Glomerular visceral epithelial cell (primary cell): ENCODE measurements around the gene CALHM2.

Source experiments
- DNase-seq: peaks from one replicate; pipeline ENCODE4 v3.0.0-alpha.2; 2016; ENCODE audit errors: extremely low spot score

CALHM2 gene

DNA sequence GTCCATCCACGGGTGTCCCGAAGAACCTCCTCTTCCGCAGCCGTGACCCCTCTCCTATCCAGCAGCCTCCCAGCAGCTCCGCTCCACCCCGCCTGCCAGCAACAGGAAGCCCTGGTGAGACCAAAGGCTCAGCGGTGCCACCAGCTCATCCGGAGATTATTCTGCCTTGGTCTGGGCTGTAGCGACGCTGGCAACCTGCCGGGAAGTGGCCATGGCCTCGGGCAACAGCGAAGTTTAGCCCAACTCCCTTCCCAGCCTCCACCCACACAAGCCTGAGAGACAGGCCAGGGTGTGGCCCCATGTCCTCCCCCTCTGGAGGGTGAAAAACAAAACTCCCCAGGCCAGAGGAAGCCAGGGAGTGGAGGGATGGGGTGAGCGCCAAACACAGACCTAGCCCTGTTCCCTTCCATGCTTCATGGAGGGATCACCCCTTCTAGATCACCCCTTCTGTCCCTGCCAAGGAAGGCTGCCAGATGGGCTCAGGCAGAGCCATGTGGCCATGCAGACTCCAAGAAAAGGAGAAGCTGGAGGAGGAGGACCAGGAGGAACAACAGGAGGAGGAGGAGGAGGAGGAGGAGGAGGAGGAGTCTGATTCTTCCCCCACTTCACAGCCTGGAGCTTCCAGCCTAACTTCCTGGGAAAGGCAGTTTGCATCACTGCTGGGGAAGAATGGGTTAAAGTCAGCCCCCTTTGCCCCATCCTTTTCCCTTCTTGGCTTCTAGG lies 918 bp downstream of the CALHM2 start:
- DNase-seq: no peak

DNA sequence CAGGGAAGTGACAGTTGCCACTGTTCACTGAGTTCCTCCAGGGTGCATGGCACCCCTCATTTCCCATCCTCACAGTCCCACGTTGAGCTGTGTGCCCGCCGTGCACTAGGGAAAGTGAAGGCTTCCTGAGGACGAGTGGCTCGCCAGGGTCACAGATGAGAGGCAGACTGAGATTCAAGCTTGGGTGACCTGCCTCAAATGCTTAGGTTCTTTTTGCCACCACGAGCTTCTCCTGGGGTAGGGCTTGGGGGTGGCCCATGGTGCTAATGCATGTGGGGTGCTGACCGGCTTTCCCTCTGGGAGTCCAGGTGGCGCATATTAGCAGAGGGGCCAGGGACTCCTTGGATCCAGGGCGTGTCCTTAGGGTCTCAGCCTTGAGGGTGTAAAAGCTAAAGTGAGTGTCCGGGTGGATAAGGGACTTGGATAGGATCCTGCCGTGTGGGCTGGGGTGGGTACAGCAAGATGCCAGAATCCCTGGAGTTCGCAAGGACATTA lies 1.9 kb downstream of the CALHM2 start:
- DNase-seq: no peak

DNA sequence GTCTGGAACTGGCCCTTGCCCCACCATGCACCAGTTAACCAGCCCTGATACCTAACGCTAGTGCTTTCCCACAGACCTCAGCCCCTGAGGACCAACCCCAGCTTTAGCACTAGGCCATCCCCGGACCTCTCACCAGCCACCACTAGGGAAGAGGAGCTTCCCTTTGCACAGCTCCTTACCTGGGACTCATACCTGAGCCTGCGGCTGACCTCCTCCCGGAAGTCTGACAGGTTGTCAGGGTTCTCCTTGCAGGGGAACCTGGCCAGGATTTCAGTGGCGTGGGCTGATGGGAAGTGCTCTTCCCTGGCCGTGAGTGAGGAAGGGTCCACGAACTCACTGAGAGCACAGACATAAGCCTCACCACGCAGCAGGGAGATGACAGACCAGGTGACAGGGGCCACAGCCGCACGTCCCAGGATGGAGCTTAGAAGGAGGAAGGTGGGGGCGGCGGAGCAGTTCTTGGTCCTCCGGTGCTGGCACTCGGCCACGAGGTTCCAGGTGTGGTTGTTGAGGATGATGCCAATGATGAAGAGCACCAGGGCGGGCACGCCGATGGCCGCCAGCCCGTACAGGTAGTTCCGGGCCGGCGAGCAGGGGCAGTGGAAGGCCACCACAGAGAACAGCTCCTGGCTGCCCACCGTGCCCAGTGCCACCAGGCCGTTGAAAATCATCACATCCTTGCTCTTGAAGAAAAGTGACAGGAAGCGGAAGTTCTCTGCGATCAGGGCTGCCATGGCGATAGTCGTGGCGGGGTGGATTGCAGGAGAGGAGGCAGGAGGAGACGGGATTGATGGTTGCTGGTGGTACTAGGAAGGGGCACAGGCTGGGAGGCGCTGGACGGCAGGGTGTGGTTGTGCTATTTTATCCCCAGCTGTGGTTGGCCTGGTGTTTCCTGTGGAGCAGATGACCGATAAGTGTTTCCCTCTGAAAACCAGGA lies 2.7 kb downstream of the CALHM2 start:
- no peak for DNase-seq

DNA sequence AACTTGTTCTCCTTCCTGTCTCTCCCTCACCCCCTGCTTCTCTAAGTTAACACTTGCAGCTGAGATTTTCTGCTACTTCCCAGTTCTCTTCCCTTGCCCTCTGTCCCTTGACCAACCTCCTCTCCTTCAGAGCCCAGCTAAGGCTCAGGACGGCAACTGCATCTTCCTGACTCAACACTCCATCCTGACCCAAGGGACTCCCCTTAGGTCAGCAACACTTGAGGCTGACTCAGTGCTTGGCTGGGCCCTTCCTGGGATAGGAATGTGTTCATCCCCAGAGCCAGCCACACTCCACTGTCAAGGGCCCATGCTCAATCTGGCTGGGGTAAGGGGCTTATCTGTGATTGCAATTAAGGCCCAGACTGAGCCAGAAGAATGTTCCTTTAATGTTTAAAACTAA lies 3.4 kb downstream of the CALHM2 start:
- peak; percentile 34 for DNase-seq

DNA sequence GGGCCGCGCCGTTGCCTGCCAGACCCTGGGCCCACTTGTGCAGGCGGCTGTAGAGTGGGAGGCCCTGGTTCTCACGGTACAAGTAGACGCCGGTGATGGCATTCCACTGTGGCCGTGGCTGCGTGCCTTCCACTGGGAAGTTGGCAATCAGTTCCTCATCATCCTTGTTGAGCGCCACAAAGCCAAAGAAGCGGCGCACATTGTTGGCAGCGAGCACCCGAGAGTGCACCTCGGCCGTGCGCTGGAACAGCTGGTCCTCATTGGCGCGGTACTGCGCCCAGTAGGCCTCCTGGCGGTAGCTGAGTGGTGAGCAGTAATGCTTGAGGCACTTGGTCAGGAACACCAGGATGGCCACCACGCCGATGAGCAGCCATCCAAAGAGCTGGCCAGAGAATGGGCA lies 5.0 kb downstream of the CALHM2 start:
- DNase-seq: no peak

DNA sequence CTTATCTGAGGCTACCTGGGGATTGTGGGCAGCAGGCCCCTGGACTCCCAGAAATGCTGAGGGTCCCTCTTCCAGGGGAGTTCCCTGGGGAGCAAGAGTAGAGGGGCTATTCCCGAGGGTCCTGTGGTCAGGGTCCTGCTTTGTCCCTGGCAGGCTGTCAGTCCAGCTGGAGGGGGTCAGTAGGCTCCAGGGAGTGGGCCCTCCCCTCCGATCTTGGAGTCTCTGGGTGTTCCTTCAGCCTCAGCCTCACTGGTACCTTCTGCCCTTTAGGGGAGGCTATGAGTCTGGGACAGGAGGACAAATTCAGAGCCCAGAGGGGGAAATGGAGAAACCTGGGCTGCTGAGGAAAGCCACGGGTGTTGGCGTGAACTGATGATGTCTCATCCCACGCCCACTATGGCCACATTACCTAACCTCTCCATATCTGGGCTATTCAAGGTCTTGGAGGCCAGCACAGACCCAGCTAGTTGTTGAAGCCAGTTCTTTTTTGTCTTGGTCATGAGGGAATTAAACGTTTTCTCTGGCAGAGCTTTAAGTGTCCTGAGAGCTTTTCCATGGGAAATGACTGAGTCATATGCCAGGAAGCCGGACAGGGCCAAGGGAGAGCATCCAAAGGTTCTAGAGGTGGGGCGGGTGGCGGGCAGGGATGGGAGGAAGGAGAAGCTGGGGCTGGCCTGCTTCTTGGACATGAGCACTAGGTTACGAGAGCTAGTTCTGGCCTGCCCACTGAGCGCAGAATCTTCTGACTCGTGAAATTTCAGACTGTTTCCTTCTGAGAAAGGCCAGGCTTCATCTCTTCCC lies 6.2 kb downstream of the CALHM2 start:
- DNase-seq: no peak

DNA sequence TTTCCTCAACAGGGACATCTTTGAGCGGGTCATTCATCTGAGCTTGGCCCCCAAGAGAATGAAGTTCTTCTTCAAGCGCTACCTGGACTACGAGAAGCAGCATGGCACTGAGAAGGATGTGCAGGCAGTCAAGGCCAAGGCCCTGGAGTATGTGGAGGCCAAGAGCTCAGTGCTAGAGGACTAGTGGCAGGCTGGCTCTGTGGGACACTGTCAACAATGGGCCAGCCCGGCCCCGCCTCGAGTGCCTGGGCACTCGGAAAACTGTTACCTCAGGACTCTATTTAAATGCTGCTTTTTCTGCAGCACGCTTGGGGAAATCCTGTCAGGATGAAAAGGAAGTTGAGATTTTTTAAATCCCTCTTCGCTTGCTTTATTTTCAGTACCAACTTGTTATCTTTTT lies 6.8 kb downstream of the CALHM2 start:
- DNase-seq: no peak

DNA sequence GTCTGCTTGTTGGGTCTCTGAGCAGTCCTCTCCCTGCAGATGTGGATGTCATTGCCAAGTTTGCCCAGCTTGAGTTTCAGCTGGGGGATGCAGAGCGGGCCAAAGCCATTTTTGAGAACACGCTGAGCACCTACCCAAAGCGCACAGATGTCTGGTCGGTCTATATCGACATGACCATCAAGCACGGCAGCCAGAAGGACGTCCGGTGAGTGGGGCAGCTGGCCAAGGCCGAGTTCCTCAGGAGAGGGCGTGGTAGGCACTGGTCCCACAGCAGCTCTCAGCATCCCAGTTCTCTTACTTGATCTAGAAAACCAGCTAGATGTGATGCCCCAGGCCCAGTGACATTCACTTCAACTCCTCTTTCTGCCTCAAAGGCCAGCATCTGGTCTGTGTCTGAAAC lies 7.7 kb downstream of the CALHM2 start:
- DNase-seq: no peak

DNA sequence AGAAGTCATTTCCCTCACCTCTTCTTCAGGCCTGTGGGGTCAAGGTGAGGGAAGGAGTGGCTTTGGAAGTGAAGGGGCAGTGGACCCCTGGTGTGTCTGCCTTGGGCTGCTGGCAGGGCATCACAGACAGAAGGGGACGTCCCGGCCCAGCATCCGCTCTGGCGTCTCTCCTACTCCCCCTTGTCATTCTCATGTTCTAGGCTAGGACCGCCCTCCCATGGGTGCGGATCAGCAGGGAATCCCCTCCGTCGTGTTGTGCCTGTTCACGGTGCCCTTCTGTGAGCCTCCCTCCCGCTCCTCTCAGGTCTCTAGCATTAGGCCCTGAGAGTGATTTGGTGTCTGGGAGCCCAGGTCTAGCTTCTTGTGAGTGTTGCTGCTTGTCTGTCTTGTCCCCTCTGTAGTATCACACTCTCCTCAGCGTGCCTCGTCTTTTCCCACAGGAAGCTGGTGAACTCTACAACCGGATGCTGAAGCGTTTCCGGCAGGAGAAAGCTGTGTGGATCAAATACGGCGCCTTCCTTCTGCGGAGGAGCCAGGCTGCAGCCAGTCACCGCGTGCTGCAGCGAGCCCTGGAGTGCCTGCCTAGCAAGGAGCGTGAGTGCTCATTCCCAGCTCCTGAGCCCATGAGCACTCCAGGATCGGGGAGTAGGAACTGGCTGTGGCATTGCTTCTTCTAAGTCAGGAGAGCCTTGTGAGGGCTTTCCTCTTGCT lies 8.5 kb downstream of the CALHM2 start:
- DNase-seq: no peak

DNA sequence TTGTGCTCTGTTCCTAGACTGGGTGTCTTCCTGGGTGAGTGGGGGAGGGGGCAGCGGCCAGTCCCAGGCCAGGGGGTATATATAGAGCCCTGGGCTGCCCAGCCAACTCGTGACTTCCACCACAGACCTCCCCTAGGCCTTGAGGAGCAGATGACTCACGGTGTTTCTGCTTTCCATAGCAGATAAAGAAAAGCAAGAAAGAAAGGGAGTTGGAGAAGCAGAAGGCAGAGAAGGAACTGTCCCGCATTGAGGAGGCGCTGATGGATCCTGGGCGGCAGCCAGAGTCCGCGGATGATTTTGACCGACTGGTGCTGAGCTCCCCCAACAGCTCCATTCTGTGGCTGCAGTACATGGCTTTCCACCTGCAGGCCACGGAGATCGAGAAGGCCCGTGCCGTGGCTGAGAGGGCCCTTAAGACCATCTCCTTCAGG lies 10.1 kb downstream of the CALHM2 start:
- DNase-seq: peak; percentile 55

DNA sequence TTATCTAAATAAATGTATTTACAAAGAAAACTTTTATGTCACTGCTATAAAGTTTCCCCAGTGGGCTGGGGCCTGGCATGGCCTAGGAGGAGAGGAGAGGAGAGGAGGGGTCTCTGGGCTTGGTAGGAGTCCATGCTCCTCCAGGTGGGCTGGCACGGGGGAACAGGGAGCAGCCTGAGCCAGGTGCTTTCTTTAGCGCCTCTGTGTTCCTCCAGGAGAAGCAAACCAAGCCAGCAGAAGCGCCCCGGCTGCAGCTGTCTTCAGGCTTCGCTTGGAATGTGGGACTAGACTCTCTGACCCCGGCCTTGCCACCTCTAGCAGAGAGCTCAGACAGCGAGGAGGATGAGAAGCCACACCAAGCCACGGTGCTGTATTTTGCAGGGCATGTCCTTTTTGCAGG lies 10.6 kb downstream of the CALHM2 start:
- no peak for DNase-seq

DNA sequence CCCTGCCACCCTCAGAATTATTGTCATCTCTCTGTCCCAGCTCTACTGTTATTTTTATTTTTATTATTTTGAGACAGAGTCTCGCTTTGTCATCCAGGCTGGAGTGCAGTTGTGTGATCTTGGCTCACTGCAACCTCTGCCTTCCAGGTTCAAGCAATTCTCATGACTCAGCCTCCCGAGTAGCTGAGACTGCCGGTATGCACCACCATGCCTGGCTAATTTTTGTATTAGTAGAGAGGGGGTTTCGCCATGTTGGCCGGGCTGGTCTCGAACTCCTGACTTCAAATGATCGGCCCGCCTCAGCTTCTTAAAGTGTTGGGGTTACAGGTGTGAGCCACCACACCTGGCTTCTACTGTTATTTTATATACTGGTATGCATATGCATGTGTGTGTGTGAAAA lies 11.0 kb downstream of the CALHM2 start:
- DNase-seq: no peak

DNA sequence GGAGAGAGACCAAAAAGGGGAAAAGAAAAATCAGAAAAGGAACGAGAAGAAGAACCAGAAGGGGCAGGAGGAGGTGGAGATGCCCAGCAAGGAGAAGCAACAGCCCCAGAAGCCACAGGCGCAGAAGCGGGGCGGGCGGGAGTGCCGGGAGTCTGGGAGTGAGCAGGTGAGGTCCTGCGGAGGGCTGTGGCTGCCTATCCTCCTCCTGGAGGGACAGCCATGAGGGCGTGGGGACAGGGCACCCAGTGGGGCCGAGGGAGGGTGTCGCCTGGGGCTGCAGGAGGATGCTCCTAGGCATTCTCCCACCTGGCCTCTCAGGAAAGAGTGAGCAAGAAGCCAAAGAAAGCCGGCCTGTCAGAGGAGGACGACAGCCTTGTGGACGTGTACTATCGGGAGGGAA lies 11.8 kb downstream of the CALHM2 start:
- DNase-seq: no peak

DNA sequence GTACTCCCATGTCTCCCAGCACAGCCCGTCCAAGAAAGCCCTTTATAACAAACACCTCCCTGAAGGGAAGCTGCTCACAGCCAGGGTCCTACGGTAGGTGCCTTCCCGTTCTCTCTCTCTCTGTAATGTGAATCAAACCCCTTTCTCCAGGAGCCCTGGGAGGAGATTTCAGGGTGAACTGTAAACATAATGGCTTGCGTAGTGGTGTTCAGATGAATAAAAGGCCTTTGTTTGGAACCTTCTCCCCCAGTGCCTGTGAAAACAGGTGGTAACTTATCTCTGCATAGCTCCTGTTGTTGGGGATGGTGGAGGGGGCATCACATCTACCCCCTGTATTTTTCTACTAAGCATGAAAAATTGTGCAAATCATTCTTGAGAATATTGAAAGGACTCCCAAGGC lies 12.4 kb downstream of the CALHM2 start:
- DNase-seq: no peak

DNA sequence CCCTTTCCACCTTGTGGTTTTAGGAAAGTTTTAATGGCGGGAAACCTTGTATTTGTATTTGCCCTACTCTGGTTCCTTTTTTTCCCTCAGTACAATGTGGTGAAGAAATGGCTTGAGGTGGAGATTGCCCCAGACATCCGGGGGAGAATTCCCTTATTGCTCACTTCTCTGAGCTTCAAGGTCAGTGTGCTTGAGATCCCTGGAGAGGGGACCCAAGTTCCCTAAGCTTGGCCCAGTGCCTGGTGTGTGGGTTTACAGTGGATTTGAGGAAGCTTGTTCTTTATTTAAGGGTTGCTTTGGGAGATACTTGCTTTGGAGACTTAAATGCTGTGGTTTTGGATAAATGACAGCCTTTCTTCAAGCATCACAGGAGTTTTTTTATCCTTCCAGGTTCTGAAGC lies 18.3 kb downstream of the CALHM2 start:
- no peak for DNase-seq

DNA sequence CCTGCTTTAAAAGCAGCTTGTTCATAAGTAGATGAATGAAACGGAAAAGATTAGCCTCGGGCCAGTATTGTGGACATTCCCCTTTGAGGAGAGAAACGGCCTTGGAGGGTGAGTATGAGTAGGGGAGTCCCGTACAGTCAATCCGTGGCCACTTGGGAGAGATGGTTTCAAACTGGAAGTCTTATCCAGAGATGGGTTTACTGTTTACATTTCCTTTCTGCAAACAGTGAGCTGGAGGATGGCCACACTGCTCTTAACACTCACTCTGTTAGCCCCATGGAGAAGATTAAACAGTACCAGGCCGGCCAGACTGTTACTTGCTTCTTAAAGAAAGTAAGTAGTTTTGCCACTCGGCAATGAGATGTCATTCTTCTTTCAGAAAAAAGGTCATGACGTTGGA lies 20.3 kb downstream of the CALHM2 start:
- no peak for DNase-seq

DNA sequence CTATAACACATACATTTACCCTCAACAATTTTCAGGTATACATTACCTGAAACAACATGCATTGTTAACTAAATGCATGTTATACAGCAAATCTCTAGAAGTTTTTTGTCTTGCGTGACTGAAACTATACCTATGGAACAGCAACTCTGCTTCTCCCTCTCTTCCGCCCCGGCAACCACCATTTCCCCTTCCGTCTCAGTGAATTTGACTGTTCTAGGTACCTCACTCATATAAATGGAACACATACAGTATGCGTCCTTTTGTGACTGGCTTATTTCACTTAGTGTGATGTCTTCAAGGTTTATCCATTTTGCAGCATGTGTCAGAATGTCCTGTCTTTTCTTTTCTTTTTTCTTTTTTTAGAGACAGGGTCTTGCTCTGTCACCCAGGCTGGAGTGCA lies 22.5 kb downstream of the CALHM2 start:
- DNase-seq: no peak

DNA sequence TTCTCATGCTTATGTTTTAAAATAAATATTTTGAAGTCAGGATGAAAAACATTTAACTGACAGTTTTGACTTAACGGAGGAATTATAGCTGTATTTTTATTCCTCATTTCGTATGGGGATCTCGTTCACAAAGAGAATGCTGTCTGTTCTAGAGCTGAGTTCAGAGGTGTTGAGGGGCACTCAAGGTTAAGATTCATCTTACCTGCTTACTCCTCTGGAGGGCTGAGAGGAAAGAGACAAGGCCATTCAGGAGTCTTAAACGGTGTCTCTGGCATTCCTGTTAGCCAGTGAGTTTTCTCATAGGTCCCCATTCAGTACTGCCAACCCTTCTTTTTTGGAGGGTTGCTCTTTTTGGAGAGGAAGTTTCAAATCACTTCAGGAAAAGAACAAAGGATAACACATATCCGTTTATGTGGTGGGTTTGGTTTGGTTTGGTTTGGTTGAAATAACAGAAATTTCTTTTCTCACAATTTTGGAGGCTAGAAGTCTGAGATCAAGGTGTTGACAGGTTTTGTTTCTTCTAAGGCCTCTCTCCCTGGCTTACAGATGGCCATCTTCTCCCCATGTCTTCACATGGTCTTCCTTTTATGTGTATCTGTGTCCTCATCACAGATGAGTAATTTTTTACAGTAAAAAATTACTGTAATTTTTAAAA lies 23.1 kb downstream of the CALHM2 start:
- DNase-seq: no peak

DNA sequence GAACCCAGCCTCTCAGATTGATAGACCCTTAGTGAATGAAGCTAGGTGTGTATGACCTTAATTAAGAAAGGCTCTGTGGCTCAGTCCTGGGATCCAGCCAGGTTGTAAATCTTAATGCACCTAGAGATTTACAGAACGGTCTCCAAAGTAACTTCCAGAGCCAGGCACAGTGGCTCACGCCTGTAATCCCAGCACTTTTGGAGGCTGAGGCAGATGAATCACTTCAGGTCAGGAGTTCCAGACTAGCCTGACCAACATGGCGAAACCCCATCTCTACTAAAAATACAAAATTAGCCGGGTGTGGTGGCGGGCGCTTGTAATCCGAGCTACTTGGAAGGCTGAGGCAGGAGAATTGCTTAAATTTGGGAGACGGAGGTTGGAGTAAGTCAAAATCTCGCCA lies 24.3 kb downstream of the CALHM2 start:
- DNase-seq: no peak

DNA sequence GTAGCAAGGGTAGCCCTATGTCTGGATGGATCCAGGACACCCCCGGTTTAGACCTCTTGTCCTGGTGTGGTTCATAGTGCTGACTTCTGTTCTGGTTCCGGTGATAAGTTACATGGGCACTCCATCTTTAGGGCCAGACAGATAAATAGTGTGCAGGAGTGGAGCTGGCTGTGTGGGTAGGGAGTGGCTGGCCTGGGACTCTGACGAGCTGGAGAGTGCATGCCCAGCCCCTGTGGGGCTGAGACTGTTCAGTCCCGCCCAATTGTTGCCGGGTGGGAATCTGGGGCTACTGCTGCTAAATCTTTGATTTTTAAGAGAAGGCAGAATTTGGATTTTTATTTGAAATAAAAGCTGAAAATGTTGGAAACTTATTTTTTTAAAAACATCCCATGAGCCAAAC lies 28.4 kb downstream of the CALHM2 start:
- DNase-seq: no peak

DNA sequence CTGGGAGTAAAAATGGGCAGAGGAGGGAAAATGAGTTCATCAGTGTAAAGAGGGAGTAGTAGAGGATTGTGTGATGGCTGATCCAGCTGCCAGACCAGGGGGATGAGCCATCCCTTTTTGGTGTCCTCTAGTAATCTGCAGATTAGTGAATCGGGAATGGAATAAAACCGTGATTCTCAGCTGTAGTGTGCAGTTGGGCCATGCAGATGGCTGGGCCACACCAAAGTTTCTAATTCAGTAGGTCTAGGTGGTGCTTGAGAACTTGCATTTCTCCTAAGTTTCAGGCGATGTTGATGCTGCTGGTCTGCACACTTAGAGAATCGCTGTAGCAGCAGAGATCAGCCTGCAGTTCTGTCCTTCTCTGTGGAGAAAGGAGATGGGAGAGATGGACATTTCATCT lies 33.1 kb downstream of the CALHM2 start:
- DNase-seq: no peak
